ENCODE results near the gene LIN7B.
A peak's percentile ranks its signal among the peaks of the same experiment; 100 is the strongest.
"Not testable (repeated sequence)": the region's sequence is repeated elsewhere in the genome, so short reads cannot be mapped to it uniquely, and the experiment has no call there.

Gene LIN7B

DNA sequence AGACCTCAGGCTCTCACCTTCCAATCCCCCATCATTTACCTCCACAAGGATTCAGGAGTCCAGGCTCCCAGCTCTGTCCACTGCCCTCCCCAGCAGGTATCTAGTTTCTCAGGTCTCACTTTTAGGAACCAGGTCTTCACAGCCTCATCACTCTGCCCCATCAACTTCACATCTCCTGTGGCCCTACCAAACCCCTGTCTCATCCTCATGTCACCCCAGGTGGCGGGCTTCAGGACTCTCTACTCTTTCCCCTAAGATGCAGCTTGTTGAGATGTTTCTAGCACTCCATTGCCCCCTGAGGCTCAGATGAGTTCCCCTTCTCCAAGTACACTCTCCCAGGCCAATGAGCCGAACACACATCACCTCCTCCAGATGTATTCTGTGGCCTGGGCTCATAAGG is 6.7 kb downstream of the LIN7B start:
- TF ChIP-seq, protein P1, sequence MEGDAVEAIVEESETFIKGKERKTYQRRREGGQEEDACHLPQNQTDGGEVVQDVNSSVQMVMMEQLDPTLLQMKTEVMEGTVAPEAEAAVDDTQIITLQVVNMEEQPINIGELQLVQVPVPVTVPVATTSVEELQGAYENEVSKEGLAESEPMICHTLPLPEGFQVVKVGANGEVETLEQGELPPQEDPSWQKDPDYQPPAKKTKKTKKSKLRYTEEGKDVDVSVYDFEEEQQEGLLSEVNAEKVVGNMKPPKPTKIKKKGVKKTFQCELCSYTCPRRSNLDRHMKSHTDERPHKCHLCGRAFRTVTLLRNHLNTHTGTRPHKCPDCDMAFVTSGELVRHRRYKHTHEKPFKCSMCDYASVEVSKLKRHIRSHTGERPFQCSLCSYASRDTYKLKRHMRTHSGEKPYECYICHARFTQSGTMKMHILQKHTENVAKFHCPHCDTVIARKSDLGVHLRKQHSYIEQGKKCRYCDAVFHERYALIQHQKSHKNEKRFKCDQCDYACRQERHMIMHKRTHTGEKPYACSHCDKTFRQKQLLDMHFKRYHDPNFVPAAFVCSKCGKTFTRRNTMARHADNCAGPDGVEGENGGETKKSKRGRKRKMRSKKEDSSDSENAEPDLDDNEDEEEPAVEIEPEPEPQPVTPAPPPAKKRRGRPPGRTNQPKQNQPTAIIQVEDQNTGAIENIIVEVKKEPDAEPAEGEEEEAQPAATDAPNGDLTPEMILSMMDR (IDR thresholded peaks at IDR 0.05) = no peak
- Histone ChIP-seq H3K27ac (no peak overlapping the region), H3K9ac (no peak overlapping the region), H3K4me2 (ENCODE audit: low read length) (no peak overlapping the region), H3K79me2 (no peaks in the 10 kb centered on the region), H3K9me3 (ENCODE audit: control insufficient read depth, low read length) (no peaks in the 10 kb centered on the region), H3K4me1 (peaks cover 17% of the 10 kb centered on the region), H2AFZ (no peak overlapping the region), H3K27me3 (ENCODE audit: control insufficient read depth, insufficient read depth, low read length) (no peaks in the 10 kb centered on the region), H3K4me3 (ENCODE audit: low read depth, low read length) (no peak overlapping the region), H3K36me3 (ENCODE audit: control insufficient read depth, insufficient read depth, low read length) (no peaks in the 10 kb centered on the region)

DNA sequence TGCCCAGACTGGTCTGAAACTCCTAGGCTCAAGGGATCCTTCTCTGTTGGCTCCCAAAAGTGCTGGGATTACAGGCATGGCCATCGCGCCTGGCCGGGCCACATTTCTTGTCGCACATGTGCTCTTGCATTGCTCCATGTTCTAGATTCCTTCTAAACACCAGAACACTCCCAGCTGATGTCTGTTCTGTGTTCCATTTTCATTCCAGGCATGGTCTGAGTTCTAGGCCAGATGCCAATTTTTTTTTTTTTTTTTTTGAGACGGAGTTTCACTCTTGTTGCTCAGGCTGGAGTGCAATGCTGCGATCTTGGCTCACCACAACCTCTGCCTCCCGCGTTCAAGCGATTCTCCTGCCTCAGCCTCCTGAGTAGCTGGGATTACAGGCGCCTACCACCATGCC is 7.7 kb downstream of the LIN7B start:
- H3K4me2 ChIP-seq (ENCODE audit: low read length); H3K79me2 ChIP-seq; H2AFZ ChIP-seq; H3K27me3 ChIP-seq (ENCODE audit: control insufficient read depth, insufficient read depth, low read length); H3K27ac ChIP-seq; H3K9me3 ChIP-seq (ENCODE audit: control insufficient read depth, low read length); H3K9ac ChIP-seq; H3K4me3 ChIP-seq (ENCODE audit: low read depth, low read length); H3K36me3 ChIP-seq (ENCODE audit: control insufficient read depth, insufficient read depth, low read length): not testable (repeated sequence)
- peaks cover 17% of the 10 kb centered on the region for H3K4me1 ChIP-seq

DNA sequence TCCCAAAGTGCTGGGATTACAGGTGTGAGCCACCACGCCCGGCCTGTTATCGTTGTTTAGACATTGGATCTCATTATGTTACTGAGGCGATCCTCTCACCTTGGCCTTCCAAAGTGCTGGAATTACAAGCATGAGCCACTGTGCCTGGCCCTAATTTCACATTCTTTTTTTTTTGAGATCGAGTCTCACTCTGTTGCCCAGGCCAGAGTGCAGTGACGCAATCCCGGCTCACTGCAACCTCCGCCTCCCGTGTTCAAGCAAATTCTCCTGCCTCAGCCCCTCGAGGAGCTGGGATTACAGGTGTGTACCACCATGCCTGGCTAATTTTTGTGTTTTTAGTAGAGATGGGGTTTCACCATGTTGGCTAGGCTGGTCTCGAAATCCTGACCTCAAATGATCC is 9.1 kb downstream of the LIN7B start:
- H3K36me3 ChIP-seq (ENCODE audit: control insufficient read depth, insufficient read depth, low read length); H3K4me3 ChIP-seq (ENCODE audit: low read depth, low read length); H3K9ac ChIP-seq; H3K79me2 ChIP-seq; H3K27ac ChIP-seq; H3K27me3 ChIP-seq (ENCODE audit: control insufficient read depth, insufficient read depth, low read length); H3K9me3 ChIP-seq (ENCODE audit: control insufficient read depth, low read length); H2AFZ ChIP-seq; H3K4me2 ChIP-seq (ENCODE audit: low read length): not testable (repeated sequence)
- H3K4me1 ChIP-seq = peaks cover 13% of the 10 kb centered on the region

- no peak overlapping the region for H3K9ac ChIP-seq
- no peak overlapping the region for H3K4me2 ChIP-seq (ENCODE audit: low read length)
- H3K36me3 ChIP-seq (ENCODE audit: control insufficient read depth, insufficient read depth, low read length) = no peaks in the 10 kb centered on the region
- H2AFZ ChIP-seq = no peak overlapping the region
- TF ChIP-seq, protein P1 (IDR thresholded peaks at IDR 0.05) = no peak
- H3K27me3 ChIP-seq (ENCODE audit: control insufficient read depth, insufficient read depth, low read length) = no peaks in the 10 kb centered on the region
- no peaks in the 10 kb centered on the region for H3K9me3 ChIP-seq (ENCODE audit: control insufficient read depth, low read length)
- H3K4me1 ChIP-seq = peaks cover 10% of the 10 kb centered on the region
- H3K4me3 ChIP-seq (ENCODE audit: low read depth, low read length) = no peak overlapping the region
- H3K27ac ChIP-seq = no peak overlapping the region
- H3K79me2 ChIP-seq = peaks cover 2% of the 10 kb centered on the region
Measured at GRCh38 chr19:49125025-49125731, 11.0 kb downstream of the LIN7B start.

DNA sequence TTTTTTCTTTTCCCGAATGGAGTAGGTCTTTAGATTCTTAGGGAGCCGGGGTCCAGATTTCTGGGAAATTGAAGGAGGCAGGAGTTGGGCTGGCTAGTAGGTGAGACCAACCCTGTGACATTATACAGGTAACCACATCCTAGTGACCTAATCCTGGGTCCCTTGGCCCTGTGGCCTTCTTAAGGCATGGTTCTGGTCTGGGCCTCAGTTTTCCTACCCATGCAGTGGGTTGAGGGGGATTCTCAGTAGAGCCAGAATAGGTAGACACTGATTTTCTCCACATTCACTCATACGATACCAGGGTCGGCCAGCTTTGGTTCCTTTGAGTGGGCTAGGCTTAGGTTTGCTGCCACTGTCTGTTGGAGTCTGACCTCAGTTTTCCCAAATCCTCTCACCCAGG is 12.4 kb downstream of the LIN7B start:
- H3K36me3 ChIP-seq (ENCODE audit: control insufficient read depth, insufficient read depth, low read length) = no peaks in the 10 kb centered on the region
- H3K4me2 ChIP-seq (ENCODE audit: low read length) = no peak overlapping the region
- H3K27me3 ChIP-seq (ENCODE audit: control insufficient read depth, insufficient read depth, low read length) = no peaks in the 10 kb centered on the region
- peaks cover 2% of the 10 kb centered on the region for H3K4me1 ChIP-seq
- no peak overlapping the region for H2AFZ ChIP-seq
- no peaks in the 10 kb centered on the region for H3K9me3 ChIP-seq (ENCODE audit: control insufficient read depth, low read length)
- H3K79me2 ChIP-seq = peaks cover 2% of the 10 kb centered on the region
- TF ChIP-seq, protein P1 (IDR thresholded peaks at IDR 0.05) = no peak
- no peak overlapping the region for H3K9ac ChIP-seq
- H3K4me3 ChIP-seq (ENCODE audit: low read depth, low read length) = no peak overlapping the region
- H3K27ac ChIP-seq = no peak overlapping the region

DNA sequence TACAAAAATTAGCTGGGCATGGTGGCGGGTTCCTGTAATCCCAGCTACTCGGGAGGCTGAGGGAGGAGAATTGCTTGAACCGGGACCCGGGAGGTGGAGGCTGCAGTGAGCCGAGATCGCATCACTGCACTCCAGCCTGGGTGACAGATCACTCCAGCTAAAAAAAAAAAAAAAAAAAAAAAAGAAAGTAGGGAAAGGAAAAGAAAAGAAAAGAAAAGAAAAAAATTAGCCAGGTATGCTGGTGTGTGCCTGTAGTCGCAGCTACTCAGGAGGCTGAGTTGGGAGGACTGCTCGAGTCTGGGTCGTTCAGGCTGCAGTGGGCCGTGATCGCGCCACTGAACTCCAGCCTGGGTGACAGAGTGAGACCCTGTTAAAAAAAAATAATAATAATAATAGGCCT is 13.1 kb downstream of the LIN7B start:
- not testable (repeated sequence) for H3K9ac ChIP-seq; H3K9me3 ChIP-seq (ENCODE audit: control insufficient read depth, low read length); H3K36me3 ChIP-seq (ENCODE audit: control insufficient read depth, insufficient read depth, low read length); H3K4me1 ChIP-seq; H3K27me3 ChIP-seq (ENCODE audit: control insufficient read depth, insufficient read depth, low read length); H3K79me2 ChIP-seq; H3K4me2 ChIP-seq (ENCODE audit: low read length)
- peak overlapping the region; percentile 31 for H3K4me3 ChIP-seq (ENCODE audit: low read depth, low read length)
- peak overlapping the region; percentile 97 for H2AFZ ChIP-seq
- peak overlapping the region; percentile 62 for H3K27ac ChIP-seq

All from parathyroid adenoma (tissue), 2 donors.